Calu3 (cell line): Measurements from ENCODE around the gene FGF3. TPM values are rescaled to one million over a fixed set of nuclear protein-coding genes. Genes with fewer than 3 reads are reported as not detected.

ENCODE experiments used
- BruUV-seq: library from RNA; stranded (reverse); fragments of 400-500 nt; replicated peaks from 2 replicates; lab custom pipeline; 2021; lab: Mats Ljungman, UMichigan
- CTCF ChIA-PET: fragments of 300-600 bp; sonication (Branson Sonifier 250); formaldehyde crosslinking; loops from one replicate; lab custom pipeline; 2022; ENCODE audit warnings: antibody characterized with exemption; lab: Charles Lee
- DNase-seq: peaks from one replicate; pipeline ENCODE4 v3.0.0; 2022
- H3K27ac Mint-ChIP-seq: one replicate; pipeline ENCODE4 v1.8.0; 2022; ENCODE audit warnings: mixed read lengths; ENCODE audit not compliant: unreplicated experiment
- H3K27me3 Mint-ChIP-seq: one replicate; pipeline ENCODE4 v1.8.0; 2022; ENCODE audit warnings: mixed read lengths; ENCODE audit not compliant: unreplicated experiment
- H3K36me3 Mint-ChIP-seq: one replicate; pipeline ENCODE4 v1.8.0; 2022; ENCODE audit warnings: mild to moderate bottlenecking, moderate library complexity, mixed read lengths; ENCODE audit not compliant: insufficient read depth, unreplicated experiment
- H3K4me1 Mint-ChIP-seq: one replicate; pipeline ENCODE4 v1.8.0; 2022; ENCODE audit warnings: mild to moderate bottlenecking, low read depth, mixed read lengths; ENCODE audit not compliant: unreplicated experiment
- H3K4me3 Mint-ChIP-seq: one replicate; pipeline ENCODE4 v1.8.0; 2022; ENCODE audit warnings: mild to moderate bottlenecking, low read depth, moderate library complexity, mixed read lengths; ENCODE audit not compliant: unreplicated experiment
- H3K9me3 Mint-ChIP-seq: one replicate; pipeline ENCODE4 v1.8.0; 2022; ENCODE audit warnings: low read depth, mixed read lengths; ENCODE audit not compliant: unreplicated experiment
- CTCF ChIP-seq: fragments of 200-600 bp; IDR thresholded peaks from one replicate; pipeline ENCODE4 v1.8.0; 2022; ENCODE audit warnings: antibody characterized with exemption; ENCODE audit not compliant: unreplicated experiment
- intact Hi-C: fragments of 100-400 bp; cut with micrococcal nuclease; formaldehyde crosslinking; loops from one replicate; pipeline ENCODE4 v1.10.0; 2022; ENCODE audit not compliant: unreplicated experiment
- total RNA-seq: library from RNA; stranded (reverse); gene quantifications from 2 replicates; pipeline ENCODE4 v1.2.3, GENCODE V29; 2022

The FGF3 gene
- total RNA-seq, 1 experiment from 2014 or later, result not detected

GRCh38 chr11:69825941-69826340 is 6.7 kb upstream of the FGF3 start:
- intact Hi-C loops, result no loop called here
- Mint-ChIP-seq H3K36me3 (no peaks in the 10 kb centered on the region), H3K9me3 (no peaks in the 10 kb centered on the region), H3K27me3 (peaks cover 29% of the 10 kb centered on the region), H3K27ac (no peak overlapping the region), H3K4me1 (peaks cover 23% of the 10 kb centered on the region), H3K4me3 (no peak overlapping the region)
- CTCF ChIA-PET, result interaction anchor here (1.5 kb wide), 1 partner anchor 13 kb away, joined by 4 read pairs; no protein-coding TSS in a partner anchor
- DNase-seq, result no peak
- BruUV-seq, result no TSS peak
- no peak for TF ChIP-seq CTCF

DNA sequence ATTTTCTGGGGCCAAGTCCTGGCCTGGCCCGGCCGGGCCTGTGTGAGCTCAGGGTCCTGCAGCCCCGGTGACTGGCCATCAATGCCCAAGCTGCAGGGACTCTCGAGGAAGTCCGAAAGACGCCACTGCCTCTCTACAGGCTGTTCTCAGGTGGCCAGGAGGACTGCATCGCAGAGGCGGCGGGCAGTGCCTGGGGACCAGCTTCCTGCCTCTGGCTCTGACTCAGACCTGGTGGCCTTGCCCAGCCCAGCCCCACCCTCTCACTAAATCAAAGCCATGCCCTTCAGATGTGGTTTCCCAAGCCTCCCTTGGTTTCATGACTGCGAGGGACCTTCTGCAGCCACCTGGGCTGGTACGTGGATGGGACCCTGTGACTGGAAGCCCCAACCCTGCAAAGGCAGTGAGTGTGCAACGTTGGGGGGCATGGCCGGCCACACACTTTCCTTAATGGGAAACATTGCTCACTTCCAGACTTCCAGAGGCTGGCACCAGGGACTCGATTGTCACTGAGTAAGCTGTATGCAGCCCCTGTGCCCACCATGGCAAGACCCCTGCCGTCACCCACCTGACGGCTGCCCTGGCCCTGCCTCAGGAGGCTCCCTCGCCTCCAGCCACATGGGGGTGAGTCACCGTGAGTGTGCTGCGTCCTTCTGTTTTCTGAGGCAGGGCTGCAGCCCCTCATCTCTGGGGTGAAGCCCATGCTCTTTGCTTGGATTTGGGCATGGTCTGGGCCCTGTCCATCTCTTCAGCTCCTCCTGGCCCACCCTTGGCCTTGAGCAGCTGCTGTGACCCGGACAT is 6.0 kb upstream of the FGF3 start:
- intact Hi-C loops, result no loop called here
- Mint-ChIP-seq H3K4me3 (no peak overlapping the region), H3K36me3 (no peaks in the 10 kb centered on the region), H3K27ac (no peak overlapping the region), H3K27me3 (peaks cover 36% of the 10 kb centered on the region), H3K9me3 (no peaks in the 10 kb centered on the region), H3K4me1 (peaks cover 23% of the 10 kb centered on the region)
- BruUV-seq, result no TSS peak
- CTCF ChIA-PET, result interaction anchor here (1.0 to 1.5 kb wide), 2 partner anchors 12 to 67 kb away, joined by 3 to 4 read pairs; no protein-coding TSS in a partner anchor
- no peak for TF ChIP-seq CTCF
- DNase-seq, result peak; percentile 85

GRCh38 chr11:69823641-69824265 is 4.5 kb upstream of the FGF3 start:
- no peak overlapping the region for H3K27ac Mint-ChIP-seq
- no peak for TF ChIP-seq CTCF
- CTCF ChIA-PET, result no interaction called here
- no TSS peak for BruUV-seq
- no peaks in the 10 kb centered on the region for H3K9me3 Mint-ChIP-seq
- H3K4me1 Mint-ChIP-seq, result peaks cover 18% of the 10 kb centered on the region
- H3K4me3 Mint-ChIP-seq, result no peak overlapping the region
- H3K36me3 Mint-ChIP-seq, result no peaks in the 10 kb centered on the region
- H3K27me3 Mint-ChIP-seq, result peaks cover 50% of the 10 kb centered on the region
- intact Hi-C loops, result no loop called here
- no peak for DNase-seq

GRCh38 chr11:69822676-69823494 is 3.7 kb upstream of the FGF3 start:
- peaks cover 13% of the 10 kb centered on the region for H3K4me1 Mint-ChIP-seq
- no peak overlapping the region for H3K27ac Mint-ChIP-seq
- no peak for TF ChIP-seq CTCF
- no peak overlapping the region for H3K4me3 Mint-ChIP-seq
- H3K9me3 Mint-ChIP-seq, result no peaks in the 10 kb centered on the region
- intact Hi-C loops, result no loop called here
- BruUV-seq, result no TSS peak
- no peak for DNase-seq
- CTCF ChIA-PET, result no interaction called here
- H3K27me3 Mint-ChIP-seq, result peaks cover 50% of the 10 kb centered on the region
- H3K36me3 Mint-ChIP-seq, result no peaks in the 10 kb centered on the region
